ENCODE results near the gene BCAT1. TPM values are rescaled to one million over a fixed set of nuclear protein-coding genes. Genes with fewer than 3 reads are reported as not detected.
A peak's percentile ranks its signal among the peaks of the same experiment; 100 is the strongest.

BCAT1 gene
- total RNA-seq, 3 donors from 2014 or later (not counting 1 experiment from before 2014, with no cell fraction given) = 0.61 to 4.4 (median 1.3) TPM

DNA sequence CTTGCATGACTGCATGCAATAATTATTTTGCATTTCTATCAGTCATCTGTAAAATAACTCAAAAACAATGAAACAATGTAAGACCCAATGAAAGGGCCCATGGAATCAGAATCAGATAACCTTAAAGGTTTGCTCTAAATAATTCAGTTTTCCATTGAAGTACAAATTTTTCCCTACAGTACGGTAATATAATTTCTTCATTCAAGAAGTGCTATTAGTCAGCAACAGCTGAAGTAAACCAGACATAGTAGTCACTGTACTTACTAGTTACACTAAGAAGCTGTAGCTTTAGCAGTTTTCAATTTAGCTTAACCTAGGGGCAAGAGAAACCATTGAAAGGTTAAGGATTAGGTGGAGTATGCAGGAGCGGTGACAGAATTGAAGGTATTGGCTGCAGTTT lies 43.5 kb downstream of the BCAT1 start:
- Mint-ChIP-seq H3K27ac (no peak overlapping the region), H3K9me3 (no peaks in the 10 kb centered on the region), H3K36me3 (no peaks in the 10 kb centered on the region), H3K4me3 (no peak overlapping the region), H3K27me3 (ENCODE audit: low read depth in 2 of 2) (peaks cover 18 to 21% of the 10 kb centered on the region in 2 donors), H3K4me1 (peaks cover 0 to 19% of the 10 kb centered on the region in 2 donors)
- no peak for DNase-seq
- no peaks in the 10 kb centered on the region for H3K9me3 ChIP-seq (ENCODE audit: control insufficient read depth, insufficient read depth, low read length)
- peaks cover 17% of the 10 kb centered on the region for H3K4me1 ChIP-seq (ENCODE audit: control insufficient read depth, insufficient read depth, low read length)
- H3K27ac ChIP-seq (ENCODE audit: low read length) = no peak overlapping the region
- 100% methylated on average over 1 of the region's 2 CpGs for WGBS (ENCODE audit: insufficient coverage)
- no peak for ATAC-seq
- intact Hi-C loops (cut with micrococcal nuclease) = no loop called here
- no peaks in the 10 kb centered on the region for H3K36me3 ChIP-seq (ENCODE audit: control insufficient read depth, insufficient read depth, low read length)
- no peak overlapping the region for H3K4me3 ChIP-seq (ENCODE audit: low read length)
- TF ChIP-seq CTCF (IDR thresholded peaks at IDR 0.05) = no peak
- peaks cover 7% of the 10 kb centered on the region for H3K27me3 ChIP-seq (ENCODE audit: control insufficient read depth, insufficient read depth, low read length)

DNA sequence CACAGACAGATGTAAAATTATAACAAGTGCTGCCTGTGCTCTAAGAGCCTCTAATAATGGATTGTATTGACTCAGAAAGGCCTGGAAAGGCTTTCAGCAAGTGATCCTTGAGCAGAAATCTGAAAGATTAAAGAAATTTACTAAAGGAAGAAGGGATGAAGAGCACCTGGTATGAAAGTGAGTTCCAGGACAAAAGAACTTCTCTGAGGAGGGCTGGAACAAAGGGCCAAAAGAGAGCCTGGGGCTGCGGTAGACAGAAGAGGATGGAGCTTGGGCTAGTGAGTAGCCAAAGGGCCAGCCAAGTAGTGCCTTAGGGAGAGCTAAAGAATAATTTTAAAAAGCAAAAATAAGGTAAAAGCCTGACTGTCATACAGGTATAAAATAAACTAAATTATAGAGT lies 44.0 kb downstream of the BCAT1 start:
- Histone ChIP-seq H3K9me3 (ENCODE audit: control insufficient read depth, insufficient read depth, low read length) (no peaks in the 10 kb centered on the region), H3K4me1 (ENCODE audit: control insufficient read depth, insufficient read depth, low read length) (peaks cover 17% of the 10 kb centered on the region), H3K27ac (ENCODE audit: low read length) (no peak overlapping the region), H3K4me3 (ENCODE audit: low read length) (no peak overlapping the region), H3K27me3 (ENCODE audit: control insufficient read depth, insufficient read depth, low read length) (peaks cover 7% of the 10 kb centered on the region), H3K36me3 (ENCODE audit: control insufficient read depth, insufficient read depth, low read length) (no peaks in the 10 kb centered on the region)
- peaks cover 0 to 19% of the 10 kb centered on the region in 2 donors for H3K4me1 Mint-ChIP-seq
- ATAC-seq (no peak), DNase-seq (no peak)
- intact Hi-C loops (cut with micrococcal nuclease) = no loop called here
- peaks cover 18 to 21% of the 10 kb centered on the region in 2 donors for H3K27me3 Mint-ChIP-seq (ENCODE audit: low read depth in 2 of 2)
- no peaks in the 10 kb centered on the region for H3K9me3 Mint-ChIP-seq
- WGBS (ENCODE audit: insufficient coverage) = 100% methylated on average over 1 of the region's 1 CpG
- H3K4me3 Mint-ChIP-seq = no peak overlapping the region
- H3K27ac Mint-ChIP-seq = no peak overlapping the region
- H3K36me3 Mint-ChIP-seq = no peaks in the 10 kb centered on the region
- TF ChIP-seq CTCF (IDR thresholded peaks at IDR 0.05) = no peak

DNA sequence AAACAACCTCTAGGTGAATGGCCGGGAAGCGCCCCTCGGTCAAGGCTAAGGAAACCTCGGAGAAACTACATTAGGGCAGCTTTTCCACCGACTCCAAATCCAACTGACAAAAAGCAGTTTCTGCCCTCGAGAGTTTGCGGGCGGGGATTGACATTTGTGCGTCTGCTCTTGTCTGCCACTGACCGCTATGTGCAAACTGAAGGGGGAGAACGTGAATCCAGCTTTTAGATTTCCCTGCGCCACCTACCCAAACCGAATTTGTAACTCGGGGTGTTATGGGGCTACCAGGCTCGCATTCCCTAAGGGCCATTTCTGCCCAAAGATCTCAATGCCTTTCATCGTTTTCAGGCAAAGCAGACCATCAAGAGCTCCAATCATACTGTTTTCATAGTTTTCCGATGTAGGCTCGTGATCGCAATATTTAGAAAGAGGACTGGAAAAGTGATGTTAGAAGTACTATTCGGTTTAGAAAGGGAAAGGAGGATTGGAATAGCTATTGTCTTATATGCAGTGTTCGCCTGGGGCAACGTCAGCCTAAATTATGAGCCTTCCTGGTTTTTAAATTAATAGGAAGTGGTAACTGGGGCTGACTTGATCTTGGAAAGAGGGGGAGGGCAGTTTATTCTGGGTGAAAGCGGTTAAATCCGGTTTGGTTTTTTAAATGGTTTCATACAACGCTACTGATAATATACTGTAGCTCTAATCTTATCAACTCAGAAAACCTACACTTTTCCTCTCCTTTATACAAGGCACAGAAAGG lies 45.4 kb downstream of the BCAT1 start:
- H3K9me3 ChIP-seq (ENCODE audit: control insufficient read depth, insufficient read depth, low read length) = no peaks in the 10 kb centered on the region
- no peaks in the 10 kb centered on the region for H3K36me3 Mint-ChIP-seq
- 5% methylated on average over 23 of the region's 25 CpGs for WGBS (ENCODE audit: insufficient coverage)
- H3K9me3 Mint-ChIP-seq = no peaks in the 10 kb centered on the region
- H3K27me3 Mint-ChIP-seq (ENCODE audit: low read depth in 2 of 2) = peaks cover 28 to 31% of the 10 kb centered on the region in 2 donors
- H3K4me3 Mint-ChIP-seq = peak overlapping the region; percentile 45
- no peak for ATAC-seq
- H3K27ac ChIP-seq (ENCODE audit: low read length) = no peak overlapping the region
- H3K4me3 ChIP-seq (ENCODE audit: low read length) = peak overlapping the region; percentile 20
- peaks cover 17% of the 10 kb centered on the region for H3K4me1 ChIP-seq (ENCODE audit: control insufficient read depth, insufficient read depth, low read length)
- H3K4me1 Mint-ChIP-seq = peaks cover 0 to 19% of the 10 kb centered on the region in 2 donors
- H3K27me3 ChIP-seq (ENCODE audit: control insufficient read depth, insufficient read depth, low read length) = peaks cover 7% of the 10 kb centered on the region
- DNase-seq = no peak
- intact Hi-C loops (cut with micrococcal nuclease) = no loop called here
- H3K27ac Mint-ChIP-seq = no peak overlapping the region
- TF ChIP-seq CTCF (IDR thresholded peaks at IDR 0.05) = no peak
- no peaks in the 10 kb centered on the region for H3K36me3 ChIP-seq (ENCODE audit: control insufficient read depth, insufficient read depth, low read length)

Data from natural killer cell (primary cell).